ENCODE measurements around the gene KLHL17.
A peak's percentile ranks its signal among the peaks of the same experiment; 100 is the strongest.

DNA sequence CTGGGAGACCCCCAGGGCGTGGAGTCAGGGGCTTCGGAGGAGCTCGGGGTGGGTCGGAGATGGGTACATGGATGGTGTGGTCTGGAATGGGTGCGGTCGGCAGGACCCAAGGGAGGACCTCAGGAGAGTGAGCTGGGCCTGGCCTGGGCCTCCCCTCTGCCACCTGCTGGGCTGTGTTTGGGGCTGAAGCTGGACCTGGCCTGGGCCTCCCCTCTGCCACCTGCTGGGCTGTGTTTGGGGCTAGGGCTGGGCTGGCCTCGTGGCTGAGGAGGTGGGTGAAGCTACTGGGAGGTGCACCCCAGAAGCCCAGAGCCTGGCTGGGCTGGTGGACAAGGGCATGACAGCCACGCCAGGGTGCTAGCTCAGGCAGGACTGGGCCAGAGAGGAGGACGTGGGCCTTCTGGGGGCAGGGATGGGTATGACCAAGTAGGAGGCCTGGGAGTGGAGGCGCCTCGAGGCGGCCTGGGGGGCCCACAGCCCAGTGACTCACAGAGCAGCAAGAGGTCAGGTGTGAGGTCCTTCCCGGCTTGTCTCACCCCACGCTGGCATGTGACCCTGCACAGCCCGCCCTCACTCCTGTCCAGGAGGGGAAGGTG, 22.2 kb upstream of the KLHL17 start:
- no peak for TF ChIP-seq POLR2A (IDR thresholded peaks at IDR 0.05)
- TF ChIP-seq, protein P1, sequence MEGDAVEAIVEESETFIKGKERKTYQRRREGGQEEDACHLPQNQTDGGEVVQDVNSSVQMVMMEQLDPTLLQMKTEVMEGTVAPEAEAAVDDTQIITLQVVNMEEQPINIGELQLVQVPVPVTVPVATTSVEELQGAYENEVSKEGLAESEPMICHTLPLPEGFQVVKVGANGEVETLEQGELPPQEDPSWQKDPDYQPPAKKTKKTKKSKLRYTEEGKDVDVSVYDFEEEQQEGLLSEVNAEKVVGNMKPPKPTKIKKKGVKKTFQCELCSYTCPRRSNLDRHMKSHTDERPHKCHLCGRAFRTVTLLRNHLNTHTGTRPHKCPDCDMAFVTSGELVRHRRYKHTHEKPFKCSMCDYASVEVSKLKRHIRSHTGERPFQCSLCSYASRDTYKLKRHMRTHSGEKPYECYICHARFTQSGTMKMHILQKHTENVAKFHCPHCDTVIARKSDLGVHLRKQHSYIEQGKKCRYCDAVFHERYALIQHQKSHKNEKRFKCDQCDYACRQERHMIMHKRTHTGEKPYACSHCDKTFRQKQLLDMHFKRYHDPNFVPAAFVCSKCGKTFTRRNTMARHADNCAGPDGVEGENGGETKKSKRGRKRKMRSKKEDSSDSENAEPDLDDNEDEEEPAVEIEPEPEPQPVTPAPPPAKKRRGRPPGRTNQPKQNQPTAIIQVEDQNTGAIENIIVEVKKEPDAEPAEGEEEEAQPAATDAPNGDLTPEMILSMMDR (IDR thresholded peaks at IDR 0.05), result peak in 2 of 3 experiments; percentile 20 to 38
